Breast epithelium (tissue), 4 donors: ENCODE results near the gene HPD. TPM values are rescaled to one million over a fixed set of nuclear protein-coding genes. Genes with fewer than 3 reads are reported as not detected.

Source experiments
- DNase-seq, 2 donors: peaks; one replicate each; pipeline ENCODE4 v3.0.0-alpha.2; 2019; ENCODE audit warnings: low spot score in 2 of 2
- H3K27ac ChIP-seq, 2 donors: fragments of 200-600 bp; sonication (generic) in 1 of 2; one replicate each; pipeline ENCODE4 v1.5.1; 2016 to 2019; ENCODE audit warnings: mild to moderate bottlenecking in 1 of 2
- H3K27me3 ChIP-seq, 2 donors: fragments of 200-600 bp; sonication (generic) in 1 of 2; one replicate each; pipeline versions ENCODE4 v1.5.1 to v1.6.0; 2017 to 2019; ENCODE audit warnings: control low read depth in 1 of 2, mild to moderate bottlenecking in 1 of 2
- H3K36me3 ChIP-seq: fragments of 200-600 bp; one replicate; pipeline ENCODE4 v1.5.1; 2019
- H3K4me1 ChIP-seq, 2 donors: fragments of 200-600 bp; sonication (generic); one replicate each; pipeline ENCODE4 v1.5.1; 2016 to 2019; ENCODE audit warnings: control low read depth in 1 of 2
- H3K4me3 ChIP-seq, 3 donors: fragments of 200-600 bp; sonication (generic); 1 replicate in 2 of 3; 2 replicates in 1 of 3; pipeline ENCODE4 v1.5.1; 2016 to 2019; ENCODE audit warnings: mild to moderate bottlenecking in 3 of 3, moderate library complexity in 2 of 3
- H3K9me3 ChIP-seq, 2 donors: fragments of 200-600 bp; sonication (generic) in 1 of 2; one replicate each; pipeline ENCODE4 v1.5.1; 2016 to 2019; ENCODE audit warnings: control low read depth in 1 of 2
- CTCF ChIP-seq, 3 donors: fragments of 450-650 bp; IDR thresholded peaks; one replicate each; pipeline ENCODE4 v1.5.1; 2016 to 2017; ENCODE audit warnings: antibody characterized with exemption in 3 of 3, mild to moderate bottlenecking in 3 of 3, moderate library complexity in 3 of 3
- POLR2A ChIP-seq: fragments of 450-650 bp; IDR thresholded peaks from one replicate; pipeline ENCODE4 v1.6.1; 2016; ENCODE audit warnings: antibody characterized with exemption, mild to moderate bottlenecking, moderate library complexity
- POLR2AphosphoS5 ChIP-seq, 3 donors: sonication (generic); formaldehyde crosslinking; IDR thresholded peaks; one replicate each; pipeline ENCODE4 v1.6.1; 2017; ENCODE audit warnings: antibody characterized with exemption in 3 of 3
- intact Hi-C: fragments of 100-400 bp; cut with DNase I; formaldehyde crosslinking; loops from one replicate; pipeline ENCODE4 v1.15.1; 2023; ENCODE audit warnings: low total_unique reads
- total RNA-seq, 3 donors: library from RNA; depleted of rRNA; stranded (reverse); fragments of >200 nt; gene quantifications; one replicate each; pipeline ENCODE4 v1.1.0, GENCODE V29; 2016

The HPD gene
- total RNA-seq, 3 donors from 2014 or later = 0.64 to 1.6 TPM; not detected in 1

GRCh38 chr12:121800694-121801594 lies 57.7 kb downstream of the HPD start:
- Histone ChIP-seq H3K4me1 (peaks cover 14 to 25% of the 10 kb centered on the region in 2 donors), H3K27me3 (no peaks in the 10 kb centered on the region), H3K4me3 (peak overlapping the region; percentile 76 to 95 (median 80)), H3K9me3 (no peaks in the 10 kb centered on the region), H3K36me3 (no peaks in the 10 kb centered on the region), H3K27ac (peak overlapping the region; percentile 100)
- peak; percentile 81 to 84 for DNase-seq
- intact Hi-C loops = no loop called here
- TF ChIP-seq POLR2AphosphoS5 (IDR thresholded peaks at IDR 0.05) (peak; percentile 42 to 77 (median 59)), CTCF (IDR thresholded peaks at IDR 0.05) (no peak), POLR2A (peak; percentile 75)

DNA sequence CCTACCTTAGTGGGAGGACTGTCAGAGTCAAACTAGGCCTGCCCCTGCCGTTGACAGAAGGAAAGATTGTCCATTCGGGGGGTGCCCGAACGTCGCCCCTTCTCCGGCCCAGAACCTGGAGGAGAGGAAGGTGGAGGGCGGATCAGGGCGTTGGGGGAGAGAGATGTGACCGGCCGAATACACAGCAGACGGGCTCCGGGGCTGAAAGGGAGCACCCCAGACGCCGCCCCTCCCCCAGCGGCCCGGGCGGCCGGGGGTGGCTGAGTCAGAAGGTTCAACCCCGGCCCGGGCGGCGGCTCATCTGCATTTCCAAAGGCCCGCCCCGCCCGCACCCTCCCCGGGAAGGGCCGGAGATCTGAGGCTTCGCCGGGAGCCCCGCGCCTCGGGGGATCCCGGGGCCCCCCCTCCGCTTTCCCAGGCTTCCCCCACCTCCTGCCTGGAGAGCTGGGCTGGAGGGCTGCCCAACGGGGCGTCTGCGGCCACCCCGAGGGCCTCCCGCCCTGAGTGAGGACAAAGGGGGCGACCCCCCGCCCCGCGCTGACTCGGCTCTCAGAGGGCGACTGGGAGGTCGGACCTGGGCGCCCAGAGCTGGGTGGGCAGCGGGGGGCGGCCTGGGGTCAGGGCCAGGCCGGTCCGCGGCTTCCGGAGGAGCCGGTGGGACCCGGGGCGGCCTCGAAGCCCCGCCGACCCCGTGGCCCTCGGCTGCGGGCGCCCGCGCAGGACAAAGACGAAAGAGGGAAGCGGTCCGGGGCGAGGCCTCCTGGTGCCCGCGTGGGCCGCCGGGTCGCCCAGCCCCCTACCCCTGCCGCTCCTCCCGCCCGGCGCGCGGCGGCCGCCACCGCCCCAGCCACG lies 58.6 kb downstream of the HPD start:
- peak; percentile 69 to 85 (median 79) for TF ChIP-seq POLR2AphosphoS5 (IDR thresholded peaks at IDR 0.05)
- TF ChIP-seq CTCF (IDR thresholded peaks at IDR 0.05) = no peak
- peak; percentile 55 for TF ChIP-seq POLR2A
- intact Hi-C loops = loop anchor here (5.0 kb wide), 1 partner anchor 222 kb away; the partner anchor contains the start of gene BCL7A
- no peaks in the 10 kb centered on the region for H3K27me3 ChIP-seq

DNA sequence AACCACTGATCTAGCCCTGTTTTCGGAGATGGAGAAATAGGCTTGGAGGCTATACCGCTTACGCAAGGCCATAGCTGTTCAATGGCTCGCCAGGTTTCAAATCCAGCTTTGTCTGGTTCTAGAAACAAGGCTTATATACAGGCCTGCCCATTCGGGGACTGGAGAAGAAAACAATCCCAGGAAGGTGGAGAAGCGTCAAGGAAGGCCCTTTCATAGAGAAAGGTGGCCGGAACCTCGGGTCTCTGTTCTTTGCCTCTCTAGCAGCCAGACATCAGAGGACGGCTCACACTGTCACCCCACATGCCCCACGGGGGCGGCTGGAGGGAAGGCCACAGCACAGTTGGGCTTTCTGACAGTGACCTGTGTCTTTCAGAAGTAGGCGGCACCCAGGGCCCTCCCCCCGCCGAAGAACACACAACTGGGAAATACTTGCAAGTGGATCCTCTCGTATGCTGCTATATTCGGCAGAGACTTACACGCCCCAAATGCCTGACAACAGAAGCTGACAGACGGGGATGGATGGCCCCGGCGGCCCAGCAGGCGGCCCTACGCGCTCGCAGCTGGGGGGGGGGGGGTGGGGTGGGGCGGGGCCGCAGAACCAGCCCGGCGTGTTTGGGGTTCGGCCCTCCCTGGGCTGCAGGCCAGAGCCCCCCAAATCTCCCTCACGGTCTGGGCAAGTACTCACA lies 59.4 kb downstream of the HPD start:
- intact Hi-C loops = loop anchor here (5.0 kb wide), 1 partner anchor 223 kb away; the partner anchor contains the start of gene BCL7A
- DNase-seq = peak; percentile 79 to 87
- TF ChIP-seq CTCF (IDR thresholded peaks at IDR 0.05) (no peak), POLR2A (peak; percentile 44), POLR2AphosphoS5 (IDR thresholded peaks at IDR 0.05) (peak in 2 of 3 donors; percentile 44 to 61)
- Histone ChIP-seq H3K9me3 (no peaks in the 10 kb centered on the region), H3K4me1 (peaks cover 14 to 38% of the 10 kb centered on the region in 2 donors), H3K4me3 (peak overlapping the region; percentile 76 to 95 (median 80)), H3K27me3 (no peaks in the 10 kb centered on the region), H3K27ac (peak overlapping the region; percentile 100), H3K36me3 (no peaks in the 10 kb centered on the region)

More for the DNA sequence above, 58.6 kb downstream of the HPD start:
- H3K36me3 ChIP-seq = no peaks in the 10 kb centered on the region
- peaks cover 14 to 33% of the 10 kb centered on the region in 2 donors for H3K4me1 ChIP-seq
- peak overlapping the region; percentile 76 to 95 (median 80) for H3K4me3 ChIP-seq
- no peaks in the 10 kb centered on the region for H3K9me3 ChIP-seq
- peak; percentile 88 to 90 for DNase-seq
- H3K27ac ChIP-seq = peak overlapping the region; percentile 100

GRCh38 chr12:121798787-121799155 lies 59.9 kb downstream of the HPD start:
- intact Hi-C loops = loop anchor here (5.0 kb wide), 1 partner anchor 224 kb away; the partner anchor contains the start of gene BCL7A
- Histone ChIP-seq H3K4me1 (peaks cover 14 to 38% of the 10 kb centered on the region in 2 donors), H3K4me3 (peak overlapping the region; percentile 76 to 95 (median 80)), H3K27ac (peak overlapping the region; percentile 100), H3K36me3 (no peaks in the 10 kb centered on the region), H3K27me3 (no peaks in the 10 kb centered on the region), H3K9me3 (no peaks in the 10 kb centered on the region)
- DNase-seq = no peak
- TF ChIP-seq POLR2A (no peak), CTCF (IDR thresholded peaks at IDR 0.05) (no peak), POLR2AphosphoS5 (IDR thresholded peaks at IDR 0.05) (no peak)
